Kidney epithelial cell (primary cell): ENCODE measurements around the gene PSMB8. TPM values are rescaled to one million over a fixed set of nuclear protein-coding genes. Genes with fewer than 3 reads are reported as not detected.
A peak's percentile ranks its signal among the peaks of the same experiment; 100 is the strongest.

Source experiments
- DNase-seq: peaks from one replicate; pipeline ENCODE4 v3.0.0-alpha.2; 2010; ENCODE audit warnings: low read depth
- H3K27me3 ChIP-seq: 2 replicates; pipeline ENCODE4 v1.6.0; 2011; ENCODE audit warnings: low read length; ENCODE audit not compliant: control insufficient read depth, insufficient read depth
- H3K36me3 ChIP-seq: 2 replicates; pipeline ENCODE4 v1.5.1; 2011; ENCODE audit warnings: low read length; ENCODE audit not compliant: control insufficient read depth, insufficient read depth
- H3K4me3 ChIP-seq: 2 replicates; pipeline ENCODE4 v1.5.1; 2011; ENCODE audit warnings: low read depth, mild to moderate bottlenecking, control low read depth, low read length
- total RNA-seq: library from RNA; depleted of rRNA; stranded (reverse); fragments of >200 nt; gene quantifications from 2 replicates; pipeline ENCODE4 v1.2.3, GENCODE V29; 2015
- TF ChIP-seq, protein P1 (sequence below): IDR thresholded peaks from 2 replicates; pipeline ENCODE4 v1.5.1; 2011; ENCODE audit warnings: mild to moderate bottlenecking, moderate library complexity, low read length, control low read depth, inconsistent platforms; ENCODE audit not compliant: insufficient read depth, poor library complexity, severe bottlenecking

PSMB8 gene
- total RNA-seq, 1 donor from 2014 or later = 84.1 TPM

DNA sequence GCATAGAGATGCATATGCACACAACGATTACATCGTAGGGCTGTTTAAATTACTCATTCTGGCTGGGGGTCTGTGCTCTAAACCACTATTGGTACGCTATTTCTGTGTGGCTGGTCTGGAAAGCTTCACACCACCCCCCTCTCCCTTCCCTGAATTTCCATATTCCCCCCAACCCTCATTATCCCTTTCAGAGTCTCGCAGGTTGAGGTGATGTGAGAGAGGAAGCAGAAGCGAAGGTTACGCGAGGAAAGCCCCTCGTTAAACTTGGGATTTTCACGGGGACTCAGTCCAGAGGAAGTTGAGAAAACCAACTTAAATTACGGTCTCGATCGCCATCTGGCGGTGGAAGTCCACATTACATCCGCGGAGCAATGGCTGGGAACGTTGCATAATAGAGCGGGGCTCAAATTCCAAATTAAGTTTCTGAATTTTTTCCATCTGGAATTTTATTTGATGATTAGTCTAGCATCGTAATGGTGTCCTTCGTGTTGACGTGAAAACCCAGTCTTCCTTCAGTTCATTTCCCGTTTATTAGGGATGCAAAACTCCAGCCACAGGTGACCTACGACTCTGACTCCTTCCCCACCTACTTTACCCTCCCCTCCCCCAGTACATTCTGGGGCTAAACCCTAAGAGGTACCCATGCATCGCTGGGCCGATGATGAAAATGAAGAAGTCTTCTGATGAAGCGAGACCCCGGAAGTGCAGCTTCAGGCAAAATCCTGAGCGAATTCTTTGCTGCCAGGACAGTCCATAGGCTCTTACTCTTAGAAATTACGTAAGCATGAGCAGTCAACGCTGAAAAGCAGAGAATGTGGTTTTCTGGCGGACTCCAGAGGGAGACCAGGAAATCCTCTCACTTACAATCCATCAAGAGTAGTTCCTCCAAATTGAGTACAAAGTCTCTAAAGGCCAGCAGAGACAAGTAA, 46.7 kb downstream of the PSMB8 start:
- no peak for DNase-seq
- Histone ChIP-seq H3K36me3 (no peaks in the 10 kb centered on the region), H3K4me3 (peak overlapping the region; percentile 8), H3K27me3 (peaks cover 13% of the 10 kb centered on the region)
- TF ChIP-seq, protein P1, sequence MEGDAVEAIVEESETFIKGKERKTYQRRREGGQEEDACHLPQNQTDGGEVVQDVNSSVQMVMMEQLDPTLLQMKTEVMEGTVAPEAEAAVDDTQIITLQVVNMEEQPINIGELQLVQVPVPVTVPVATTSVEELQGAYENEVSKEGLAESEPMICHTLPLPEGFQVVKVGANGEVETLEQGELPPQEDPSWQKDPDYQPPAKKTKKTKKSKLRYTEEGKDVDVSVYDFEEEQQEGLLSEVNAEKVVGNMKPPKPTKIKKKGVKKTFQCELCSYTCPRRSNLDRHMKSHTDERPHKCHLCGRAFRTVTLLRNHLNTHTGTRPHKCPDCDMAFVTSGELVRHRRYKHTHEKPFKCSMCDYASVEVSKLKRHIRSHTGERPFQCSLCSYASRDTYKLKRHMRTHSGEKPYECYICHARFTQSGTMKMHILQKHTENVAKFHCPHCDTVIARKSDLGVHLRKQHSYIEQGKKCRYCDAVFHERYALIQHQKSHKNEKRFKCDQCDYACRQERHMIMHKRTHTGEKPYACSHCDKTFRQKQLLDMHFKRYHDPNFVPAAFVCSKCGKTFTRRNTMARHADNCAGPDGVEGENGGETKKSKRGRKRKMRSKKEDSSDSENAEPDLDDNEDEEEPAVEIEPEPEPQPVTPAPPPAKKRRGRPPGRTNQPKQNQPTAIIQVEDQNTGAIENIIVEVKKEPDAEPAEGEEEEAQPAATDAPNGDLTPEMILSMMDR = peak; percentile 71

DNA sequence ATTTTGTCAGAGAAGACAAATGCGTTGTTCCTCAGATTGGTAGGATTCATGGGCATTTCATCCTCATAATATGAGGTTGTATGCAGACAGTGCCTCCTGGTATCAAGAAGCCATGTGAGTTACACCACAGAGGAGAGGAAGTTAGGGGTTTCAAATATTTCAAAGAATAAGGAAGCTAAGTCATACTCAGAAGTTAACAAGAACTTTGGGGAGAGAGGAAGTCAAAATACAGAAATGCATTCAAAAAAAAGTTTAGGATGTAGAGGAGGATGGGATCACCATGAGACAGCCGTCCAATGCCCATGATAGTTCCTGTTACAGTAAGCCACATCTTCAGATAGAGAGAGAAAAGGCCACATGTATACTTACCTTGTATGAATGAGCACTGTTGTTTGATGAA, 49.3 kb downstream of the PSMB8 start:
- Histone ChIP-seq H3K27me3 (peaks cover 12% of the 10 kb centered on the region), H3K4me3 (no peak overlapping the region), H3K36me3 (no peaks in the 10 kb centered on the region)
- TF ChIP-seq, protein P1 = no peak
- DNase-seq = no peak

DNA sequence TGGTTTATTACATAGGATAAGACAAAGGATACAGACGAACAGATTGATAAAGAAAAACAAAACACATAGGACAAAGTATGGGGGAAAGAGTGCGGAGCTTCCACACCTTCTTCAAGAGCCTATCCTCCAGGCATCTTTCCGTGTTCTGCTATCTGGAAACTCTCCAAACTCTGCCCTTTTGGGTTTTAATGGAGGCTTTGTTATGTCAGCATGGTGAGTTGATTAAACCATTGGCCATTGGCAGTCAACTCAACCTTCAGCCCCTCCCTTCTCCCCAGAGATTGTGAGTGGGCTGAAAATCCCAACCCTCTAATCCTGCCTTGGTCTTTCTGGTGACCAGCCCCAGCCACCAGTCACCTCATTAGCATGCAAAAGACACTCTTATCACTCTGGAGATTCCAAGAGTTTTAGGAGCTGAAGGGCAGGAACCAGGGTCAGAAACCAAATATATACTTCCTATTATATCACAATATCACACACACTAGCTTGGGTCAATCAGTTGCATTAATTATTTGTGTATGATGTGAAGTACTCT, 50.9 kb downstream of the PSMB8 start:
- no peak for DNase-seq
- H3K27me3 ChIP-seq = peaks cover 12% of the 10 kb centered on the region
- H3K4me3 ChIP-seq = no peak overlapping the region
- TF ChIP-seq, protein P1 = no peak
- H3K36me3 ChIP-seq = no peaks in the 10 kb centered on the region

Other genes starting within 250 kb of the PSMB8 start
- gene HLA-DQA1, start 206.6 kb downstream of the PSMB8 start, total RNA-seq = 0.21 TPM in 2 replicates
- gene HLA-DQB1, start 177.4 kb downstream of the PSMB8 start, total RNA-seq = 24.5 and 28.2 TPM in 2 replicates
- gene HLA-DQA2, start 102.7 kb downstream of the PSMB8 start, total RNA-seq = not detected in 2 replicates
- not detected in 2 replicates for gene HLA-DQB2, start 80.5 kb downstream of the PSMB8 start, total RNA-seq
- not detected in 2 replicates for gene HLA-DOB, start 27.0 kb downstream of the PSMB8 start, total RNA-seq
- 22.5 and 22.7 TPM in 2 replicates for gene TAP2, start 5.3 kb downstream of the PSMB8 start, total RNA-seq
- gene TAP1, start 9.7 kb upstream of the PSMB8 start, total RNA-seq = 77.6 and 79.1 TPM in 2 replicates
- gene PSMB9, start 10.1 kb upstream of the PSMB8 start, total RNA-seq = 23.0 and 24.6 TPM in 2 replicates
- 1.0 and 2.3 TPM in 2 replicates for gene HLA-DMB, start 97.0 kb upstream of the PSMB8 start, total RNA-seq
- 1.6 and 4.7 TPM in 2 replicates for gene HLA-DMA, start 109.0 kb upstream of the PSMB8 start, total RNA-seq
- gene BRD2, start 124.5 kb upstream of the PSMB8 start, total RNA-seq = 191 and 206 TPM in 2 replicates
- 0.71 and 1.6 TPM in 2 replicates for gene HLA-DOA, start 165.5 kb upstream of the PSMB8 start, total RNA-seq
- 0.29 and 0.48 TPM in 2 replicates for gene HLA-DPA1, start 229.6 kb upstream of the PSMB8 start, total RNA-seq
- 5.5 and 7.6 TPM in 2 replicates for gene HLA-DPB1, start 231.9 kb upstream of the PSMB8 start, total RNA-seq